Suprapubic skin (tissue), 4 donors: Measurements from ENCODE around the gene PORCN. TPM values are rescaled to one million over a fixed set of nuclear protein-coding genes. Genes with fewer than 3 reads are reported as not detected.
"Not testable (repeated sequence)": the region's sequence is repeated elsewhere in the genome, so short reads cannot be mapped to it uniquely, and the experiment has no call there.

ENCODE experiments used
- DNase-seq, 2 donors: peaks; one replicate each; pipeline ENCODE4 v3.0.0-alpha.2; 2019; ENCODE audit warnings: low spot score in 2 of 2
- H3K27ac ChIP-seq: fragments of 200-600 bp; sonication (generic); one replicate; pipeline ENCODE4 v1.5.1; 2019
- H3K27me3 ChIP-seq: fragments of 200-600 bp; sonication (generic); one replicate; pipeline ENCODE4 v1.5.1; 2019
- H3K36me3 ChIP-seq: fragments of 200-600 bp; sonication (generic); one replicate; pipeline ENCODE4 v1.5.1; 2019
- H3K4me1 ChIP-seq: fragments of 200-600 bp; sonication (generic); one replicate; pipeline ENCODE4 v1.5.1; 2019
- H3K4me3 ChIP-seq: fragments of 200-600 bp; sonication (generic); one replicate; pipeline ENCODE4 v1.5.1; 2019; ENCODE audit warnings: mild to moderate bottlenecking
- H3K9me3 ChIP-seq: fragments of 200-600 bp; sonication (generic); one replicate; pipeline ENCODE4 v1.5.1; 2019
- CTCF ChIP-seq, 2 donors: fragments of 200-600 bp in 1 of 2; fragments of 450-650 bp in 1 of 2; sonication (generic) in 1 of 2; IDR thresholded peaks; one replicate each; pipeline ENCODE4 v1.5.1; 2016 to 2019; ENCODE audit warnings: antibody characterized with exemption in 2 of 2, mild to moderate bottlenecking in 1 of 2, moderate library complexity in 1 of 2
- EP300 ChIP-seq: sonication (generic); formaldehyde crosslinking; IDR thresholded peaks from one replicate; pipeline ENCODE4 v1.6.1; 2017; ENCODE audit warnings: antibody characterized with exemption
- POLR2A ChIP-seq, 2 donors: fragments of 450-650 bp; IDR thresholded peaks; one replicate each; pipeline ENCODE4 v1.6.1; 2017; ENCODE audit warnings: antibody characterized with exemption in 2 of 2, mild to moderate bottlenecking in 2 of 2, moderate library complexity in 2 of 2
- POLR2AphosphoS5 ChIP-seq, 3 donors: sonication (generic); formaldehyde crosslinking; IDR thresholded peaks; one replicate each; pipeline ENCODE4 v1.6.1; 2017; ENCODE audit warnings: antibody characterized with exemption in 3 of 3
- WGBS: methylation state at CpG from one replicate; pipeline ENCODE4 v1.1.5; 2018; 5-methylcytosine and 5-hydroxymethylcytosine counted together
- total RNA-seq, 4 donors: library from RNA; depleted of rRNA; stranded (reverse); fragments of >200 nt; gene quantifications; one replicate each; pipeline ENCODE4 v1.1.0, GENCODE V29; 2016

The PORCN gene
- total RNA-seq, 4 donors from 2014 or later: 16.7 to 34.5 (median 25.8) TPM

- WGBS: 72% methylated on average over 2 of the region's 5 CpGs
- H3K4me1 ChIP-seq: peaks cover 3% of the 10 kb centered on the region
- TF ChIP-seq POLR2AphosphoS5 (IDR thresholded peaks at IDR 0.05) (no peak), POLR2A (IDR thresholded peaks at IDR 0.05) (no peak), EP300 (no peak), CTCF (IDR thresholded peaks at IDR 0.05) (no peak)
- H3K4me3 ChIP-seq: no peak overlapping the region
- no peaks in the 10 kb centered on the region for H3K9me3 ChIP-seq
- DNase-seq: no peak
- no peaks in the 10 kb centered on the region for H3K27me3 ChIP-seq
- H3K27ac ChIP-seq: no peak overlapping the region
- peaks cover 6% of the 10 kb centered on the region for H3K36me3 ChIP-seq
Measured at GRCh38 chrX:48516987-48517386, 8.2 kb downstream of the PORCN start.

GRCh38 chrX:48519481-48519880, 10.7 kb downstream of the PORCN start:
- H3K4me1 ChIP-seq: peaks cover 11% of the 10 kb centered on the region
- H3K36me3 ChIP-seq, H3K4me3 ChIP-seq, H3K27ac ChIP-seq, H3K9me3 ChIP-seq, DNase-seq, H3K27me3 ChIP-seq: not testable (repeated sequence)
- WGBS: no CpG with 5 or more reads among the region's 4 CpGs

- Histone ChIP-seq H3K36me3 (peaks cover 6% of the 10 kb centered on the region), H3K9me3 (no peaks in the 10 kb centered on the region), H3K27ac (no peak overlapping the region), H3K4me3 (no peak overlapping the region), H3K27me3 (no peaks in the 10 kb centered on the region), H3K4me1 (peaks cover 11% of the 10 kb centered on the region)
- WGBS: 68% methylated on average over 2 of the region's 2 CpGs
- TF ChIP-seq POLR2AphosphoS5 (IDR thresholded peaks at IDR 0.05) (no peak), POLR2A (IDR thresholded peaks at IDR 0.05) (no peak)
- no peak for DNase-seq
Measured at GRCh38 chrX:48520455-48520854, 11.7 kb downstream of the PORCN start.

- Histone ChIP-seq H3K36me3 (peaks cover under 1% of the 10 kb centered on the region), H3K27me3 (no peaks in the 10 kb centered on the region), H3K27ac (peak overlapping the region; percentile 84), H3K4me3 (peak overlapping the region; percentile 61), H3K4me1 (peaks cover 11% of the 10 kb centered on the region), H3K9me3 (no peaks in the 10 kb centered on the region)
- DNase-seq: no peak
- WGBS: 52% methylated on average over 2 of the region's 2 CpGs
- no peak for TF ChIP-seq POLR2AphosphoS5 (IDR thresholded peaks at IDR 0.05)
- TF ChIP-seq CTCF (IDR thresholded peaks at IDR 0.05): no peak
- TF ChIP-seq POLR2A (IDR thresholded peaks at IDR 0.05): no peak
- no peak for TF ChIP-seq EP300
Measured at GRCh38 chrX:48520976-48521352, 12.2 kb downstream of the PORCN start.

- WGBS: 54% methylated on average over 48 of the region's 66 CpGs
- Histone ChIP-seq H3K9me3 (no peaks in the 10 kb centered on the region), H3K4me3 (peak within 1 kb of the TSS; percentile 61), H3K4me1 (peaks cover 11% of the 10 kb centered on the region), H3K36me3 (no peaks in the 10 kb centered on the region), H3K27ac (peak within 1 kb of the TSS; percentile 84), H3K27me3 (no peaks in the 10 kb centered on the region)
- TF ChIP-seq POLR2A (IDR thresholded peaks at IDR 0.05) (peak in 1 of 2 donors; percentile 43), CTCF (IDR thresholded peaks at IDR 0.05) (no peak)
- peak; percentile 93 for DNase-seq
Measured at GRCh38 chrX:48521353-48522243, 12.8 kb downstream of the PORCN start, which contains the start of gene EBP. Gene EBP (plus strand): TSS chrX:48521808. CDS start chrX:48523772, 1,964 bp downstream.

GRCh38 chrX:48522291-48522690, 13.5 kb downstream of the PORCN start:
- Histone ChIP-seq H3K27ac (peak overlapping the region; percentile 84), H3K9me3 (no peaks in the 10 kb centered on the region), H3K4me3 (peak overlapping the region; percentile 61), H3K36me3 (peaks cover 5% of the 10 kb centered on the region), H3K27me3 (no peaks in the 10 kb centered on the region), H3K4me1 (peaks cover 11% of the 10 kb centered on the region)
- DNase-seq: no peak
- WGBS: 44% methylated on average over 8 of the region's 10 CpGs
- no peak for TF ChIP-seq EP300
